BE2C (cell line): Measurements from ENCODE around the gene PITPNM3.

Experiments
- DNase-seq: peaks from one replicate; pipeline ENCODE4 v3.0.0-alpha.2; 2020
- H3K27me3 ChIP-seq: fragments of 250-450 bp; sonication (Bioruptor Pico); 2 replicates; pipeline ENCODE4 v1.5.1; 2020; ENCODE audit warnings: mild to moderate bottlenecking
- H3K36me3 ChIP-seq: fragments of 250-450 bp; sonication (Bioruptor Pico); 2 replicates; pipeline ENCODE4 v1.5.1; 2020; ENCODE audit warnings: mild to moderate bottlenecking
- H3K4me1 ChIP-seq: fragments of 250-450 bp; sonication (Bioruptor Pico); 2 replicates; pipeline ENCODE4 v1.5.1; 2020
- H3K4me3 ChIP-seq: 2 replicates; pipeline ENCODE4 v1.5.1; 2011; ENCODE audit warnings: low read depth, low read length
- H3K9me3 ChIP-seq: fragments of 250-450 bp; sonication (Bioruptor Pico); 2 replicates; pipeline ENCODE4 v1.5.1; 2020
- CTCF ChIP-seq: IDR thresholded peaks from 2 replicates; pipeline ENCODE4 v1.5.1; 2012; ENCODE audit warnings: mild to moderate bottlenecking, low read depth, low read length

Gene PITPNM3

GRCh38 chr17:6460531-6461161 is 95.7 kb downstream of the PITPNM3 start:
- no peaks in the 10 kb centered on the region for H3K9me3 ChIP-seq
- no peaks in the 10 kb centered on the region for H3K4me1 ChIP-seq
- no peak for DNase-seq
- no peak for TF ChIP-seq CTCF
- no peak overlapping the region for H3K4me3 ChIP-seq
- H3K36me3 ChIP-seq = no peaks in the 10 kb centered on the region
- H3K27me3 ChIP-seq = no peaks in the 10 kb centered on the region

DNA sequence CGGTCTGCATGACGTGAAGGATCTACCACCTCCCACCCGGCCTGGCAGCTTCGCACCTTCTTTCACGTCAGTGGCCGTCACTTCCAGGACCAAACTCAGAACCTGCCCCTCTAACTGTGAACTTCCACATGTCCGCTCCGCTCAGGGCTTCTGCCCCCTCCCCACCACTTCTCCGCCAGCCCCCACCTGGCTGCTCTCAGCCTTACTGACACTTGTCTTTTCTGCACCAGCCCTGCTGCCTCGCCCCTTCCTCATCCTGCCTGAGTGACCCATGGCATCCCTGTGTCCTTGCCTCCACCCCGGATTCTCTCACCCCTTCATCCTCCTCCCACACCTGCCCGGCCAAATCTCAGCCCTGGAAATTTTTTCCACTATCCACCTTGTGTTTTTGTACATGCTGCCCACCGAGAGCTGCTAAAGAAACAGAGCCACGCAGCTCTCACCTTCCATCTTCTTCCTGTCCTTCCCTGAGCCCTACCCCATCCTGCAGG is 97.8 kb downstream of the PITPNM3 start:
- Histone ChIP-seq H3K4me3 (no peak overlapping the region), H3K27me3 (peaks cover 6% of the 10 kb centered on the region; the same call in 1 of the 2 replicates), H3K9me3 (no peaks in the 10 kb centered on the region), H3K4me1 (no peaks in the 10 kb centered on the region), H3K36me3 (no peaks in the 10 kb centered on the region)
- DNase-seq = no peak
- TF ChIP-seq CTCF = no peak

GRCh38 chr17:6457688-6458459 is 98.5 kb downstream of the PITPNM3 start:
- Histone ChIP-seq H3K36me3 (no peaks in the 10 kb centered on the region), H3K4me3 (no peak overlapping the region), H3K4me1 (no peaks in the 10 kb centered on the region), H3K9me3 (no peaks in the 10 kb centered on the region), H3K27me3 (peaks cover 6% of the 10 kb centered on the region; the same call in 1 of the 2 replicates)
- no peak for TF ChIP-seq CTCF
- no peak for DNase-seq

- Histone ChIP-seq H3K36me3 (no peaks in the 10 kb centered on the region), H3K9me3 (no peaks in the 10 kb centered on the region), H3K27me3 (peaks cover 6% of the 10 kb centered on the region; the same call in 1 of the 2 replicates), H3K4me1 (no peaks in the 10 kb centered on the region), H3K4me3 (no peak overlapping the region)
- no peak for TF ChIP-seq CTCF
- no peak for DNase-seq
Measured at GRCh38 chr17:6456914-6457687, 99.3 kb downstream of the PITPNM3 start.

DNA sequence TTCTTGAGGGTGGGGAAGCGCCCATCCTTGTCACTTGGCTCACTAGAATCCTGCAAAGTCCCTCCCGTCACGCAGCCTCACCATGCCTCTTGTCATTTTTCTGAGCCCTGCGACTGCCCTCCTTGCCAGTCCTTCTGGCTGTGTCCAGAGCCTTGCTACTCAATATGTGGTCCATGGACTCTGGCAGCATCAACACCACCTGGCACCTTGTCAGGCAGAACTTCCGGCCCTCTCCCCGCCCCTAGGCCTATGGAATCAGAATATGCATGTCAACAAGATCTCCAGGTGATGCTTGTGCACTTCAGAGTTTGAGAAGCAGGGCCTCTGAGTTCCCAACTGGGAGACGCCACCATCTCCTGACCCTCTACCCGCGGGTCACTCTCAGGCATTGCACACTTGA is 100.0 kb downstream of the PITPNM3 start:
- Histone ChIP-seq H3K4me1 (no peaks in the 10 kb centered on the region), H3K27me3 (peaks cover 6% of the 10 kb centered on the region; the same call in 1 of the 2 replicates), H3K4me3 (no peak overlapping the region), H3K9me3 (no peaks in the 10 kb centered on the region), H3K36me3 (no peaks in the 10 kb centered on the region)
- DNase-seq = no peak
- TF ChIP-seq CTCF = no peak
